Astrocyte (in vitro differentiated cells and primary cell): ENCODE data around the gene GPR39. TPM values are rescaled to one million over a fixed set of nuclear protein-coding genes. Genes with fewer than 3 reads are reported as not detected.

Experiments used
- DNase-seq: peaks from one replicate; pipeline ENCODE4 v3.0.0-alpha.2; 2010; ENCODE audit warnings: low read depth
- FAIRE-seq: peaks from 2 replicates; lab custom pipeline; 2011; peaks lifted over from hg19 to GRCh38; lab: Jason Lieb, UNC
- H2AFZ ChIP-seq: 2 replicates; pipeline ENCODE4 v1.6.0; 2012; ENCODE audit warnings: low read depth, low read length, inconsistent platforms
- H3K27ac ChIP-seq: 2 replicates; pipeline ENCODE4 v1.5.1; 2011; ENCODE audit warnings: low read depth, low read length, inconsistent platforms
- H3K27me3 ChIP-seq: 2 replicates; pipeline ENCODE4 v1.6.0; 2011; ENCODE audit warnings: low read length, inconsistent platforms; ENCODE audit not compliant: insufficient read depth
- H3K36me3 ChIP-seq: 2 replicates; pipeline ENCODE4 v1.5.1; 2011; ENCODE audit warnings: low read length, inconsistent platforms; ENCODE audit not compliant: insufficient read depth
- H3K4me1 ChIP-seq: 2 replicates; pipeline ENCODE4 v1.5.1; 2011; ENCODE audit warnings: low read length, inconsistent platforms; ENCODE audit not compliant: insufficient read depth
- H3K4me2 ChIP-seq: 2 replicates; pipeline ENCODE4 v1.6.0; 2012; ENCODE audit warnings: low read length, inconsistent platforms
- H3K4me3 ChIP-seq: 2 replicates; pipeline ENCODE4 v1.5.1; 2011; ENCODE audit warnings: low read depth, mild to moderate bottlenecking, low read length, inconsistent platforms; ENCODE audit not compliant: insufficient read depth
- H3K79me2 ChIP-seq: 2 replicates; pipeline ENCODE4 v1.6.0; 2012; ENCODE audit warnings: mild to moderate bottlenecking, low read length, inconsistent platforms; ENCODE audit not compliant: insufficient read depth
- H3K9ac ChIP-seq: 2 replicates; pipeline ENCODE4 v1.6.0; 2012; ENCODE audit warnings: mild to moderate bottlenecking, low read length, inconsistent platforms
- H3K9me3 ChIP-seq: 2 replicates; pipeline ENCODE4 v1.5.1; 2012; ENCODE audit warnings: low read depth, mild to moderate bottlenecking, low read length, inconsistent platforms; ENCODE audit not compliant: insufficient read depth
- H4K20me1 ChIP-seq: 2 replicates; pipeline ENCODE4 v1.6.0; 2012; ENCODE audit warnings: low read length, inconsistent platforms; ENCODE audit not compliant: insufficient read depth
- H3K27ac Mint-ChIP-seq: one replicate; pipeline ENCODE4 v1.8.0; 2021; ENCODE audit warnings: mild to moderate bottlenecking, mixed read lengths; ENCODE audit not compliant: unreplicated experiment
- H3K27me3 Mint-ChIP-seq: one replicate; pipeline ENCODE4 v1.8.0; 2021; ENCODE audit warnings: low read depth, mixed read lengths; ENCODE audit not compliant: unreplicated experiment
- H3K36me3 Mint-ChIP-seq: one replicate; pipeline ENCODE4 v1.8.0; 2021; ENCODE audit warnings: low read depth, mixed read lengths; ENCODE audit not compliant: unreplicated experiment
- H3K4me1 Mint-ChIP-seq: one replicate; pipeline ENCODE4 v1.8.0; 2021; ENCODE audit warnings: low read depth, mixed read lengths; ENCODE audit not compliant: unreplicated experiment
- H3K4me3 Mint-ChIP-seq: one replicate; pipeline ENCODE4 v1.8.0; 2021; ENCODE audit warnings: mild to moderate bottlenecking, moderate library complexity, mixed read lengths; ENCODE audit not compliant: unreplicated experiment
- H3K9me3 Mint-ChIP-seq: one replicate; pipeline ENCODE4 v1.8.0; 2021; ENCODE audit warnings: mild to moderate bottlenecking, mixed read lengths; ENCODE audit not compliant: unreplicated experiment
- EZH2 ChIP-seq: IDR thresholded peaks from 2 replicates; pipeline ENCODE4 v1.6.1; 2012; ENCODE audit warnings: mild to moderate bottlenecking, low read length, inconsistent platforms; ENCODE audit not compliant: insufficient read depth
- total RNA-seq: library from RNA; stranded (reverse); gene quantifications from 2 replicates; pipeline ENCODE4 v1.2.1, GENCODE V29; 2021
- TF ChIP-seq, protein P1 (sequence below): IDR thresholded peaks from 2 replicates; pipeline ENCODE4 v1.5.1; 2011; ENCODE audit warnings: low read depth, mild to moderate bottlenecking, inconsistent platforms, low read length, moderate library complexity; ENCODE audit not compliant: insufficient read depth

Gene GPR39
- total RNA-seq, 1 donor from 2014 or later: 4.4 TPM

DNA sequence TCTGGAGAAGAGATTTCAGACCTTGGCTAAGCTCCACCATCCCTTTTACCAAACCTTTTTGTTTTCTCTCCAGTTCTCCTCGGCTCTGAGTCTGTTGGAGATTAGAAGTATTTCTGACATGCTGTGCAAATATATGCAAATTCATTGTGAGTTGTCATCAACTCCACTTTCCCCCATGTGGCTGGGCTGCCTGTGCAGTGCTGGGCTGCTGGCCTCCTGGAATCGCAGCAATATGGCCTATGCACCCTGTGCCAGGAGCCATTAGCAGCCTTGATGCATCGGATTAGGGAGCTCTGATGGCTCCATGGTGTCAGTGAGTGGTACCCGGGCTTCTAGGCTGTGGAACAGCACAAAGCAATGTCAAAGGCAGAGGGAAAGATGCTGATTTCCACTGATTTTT is 80.0 kb downstream of the GPR39 start:
- Histone ChIP-seq H3K79me2 (no peaks in the 10 kb centered on the region), H3K4me3 (no peak overlapping the region), H3K9me3 (no peaks in the 10 kb centered on the region), H3K4me1 (no peaks in the 10 kb centered on the region), H3K27ac (no peak overlapping the region), H3K27me3 (no peaks in the 10 kb centered on the region), H3K9ac (no peak overlapping the region), H2AFZ (no peak overlapping the region), H3K4me2 (no peak overlapping the region), H3K36me3 (no peaks in the 10 kb centered on the region), H4K20me1 (peaks cover 6% of the 10 kb centered on the region)
- Mint-ChIP-seq H3K27ac (no peak overlapping the region), H3K9me3 (no peaks in the 10 kb centered on the region), H3K4me1 (no peaks in the 10 kb centered on the region), H3K27me3 (peaks cover 3% of the 10 kb centered on the region), H3K36me3 (no peaks in the 10 kb centered on the region), H3K4me3 (no peak overlapping the region)
- TF ChIP-seq, protein P1, sequence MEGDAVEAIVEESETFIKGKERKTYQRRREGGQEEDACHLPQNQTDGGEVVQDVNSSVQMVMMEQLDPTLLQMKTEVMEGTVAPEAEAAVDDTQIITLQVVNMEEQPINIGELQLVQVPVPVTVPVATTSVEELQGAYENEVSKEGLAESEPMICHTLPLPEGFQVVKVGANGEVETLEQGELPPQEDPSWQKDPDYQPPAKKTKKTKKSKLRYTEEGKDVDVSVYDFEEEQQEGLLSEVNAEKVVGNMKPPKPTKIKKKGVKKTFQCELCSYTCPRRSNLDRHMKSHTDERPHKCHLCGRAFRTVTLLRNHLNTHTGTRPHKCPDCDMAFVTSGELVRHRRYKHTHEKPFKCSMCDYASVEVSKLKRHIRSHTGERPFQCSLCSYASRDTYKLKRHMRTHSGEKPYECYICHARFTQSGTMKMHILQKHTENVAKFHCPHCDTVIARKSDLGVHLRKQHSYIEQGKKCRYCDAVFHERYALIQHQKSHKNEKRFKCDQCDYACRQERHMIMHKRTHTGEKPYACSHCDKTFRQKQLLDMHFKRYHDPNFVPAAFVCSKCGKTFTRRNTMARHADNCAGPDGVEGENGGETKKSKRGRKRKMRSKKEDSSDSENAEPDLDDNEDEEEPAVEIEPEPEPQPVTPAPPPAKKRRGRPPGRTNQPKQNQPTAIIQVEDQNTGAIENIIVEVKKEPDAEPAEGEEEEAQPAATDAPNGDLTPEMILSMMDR: no peak
- no peak for TF ChIP-seq EZH2
- no peak for FAIRE-seq
- no peak for DNase-seq

DNA sequence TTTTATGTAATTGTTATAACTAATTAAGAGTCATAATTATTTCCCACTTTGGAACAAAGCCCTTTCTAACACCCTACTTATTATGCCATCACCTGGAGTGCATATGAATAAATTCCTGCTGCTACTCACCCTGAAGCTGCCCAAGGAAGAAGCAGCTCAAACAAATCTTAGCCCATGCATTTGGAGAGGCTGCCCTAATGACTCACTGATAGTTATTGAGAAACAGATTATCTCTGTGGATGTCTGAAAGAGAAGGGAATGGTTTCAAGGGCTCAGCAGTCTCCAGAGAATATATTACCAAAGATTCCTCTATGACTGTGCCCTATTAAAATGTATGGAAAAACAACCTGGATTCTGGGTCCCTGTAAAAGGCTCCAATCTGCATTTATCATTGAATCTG is 81.0 kb downstream of the GPR39 start:
- no peak overlapping the region for H3K27ac Mint-ChIP-seq
- no peak for FAIRE-seq

DNA sequence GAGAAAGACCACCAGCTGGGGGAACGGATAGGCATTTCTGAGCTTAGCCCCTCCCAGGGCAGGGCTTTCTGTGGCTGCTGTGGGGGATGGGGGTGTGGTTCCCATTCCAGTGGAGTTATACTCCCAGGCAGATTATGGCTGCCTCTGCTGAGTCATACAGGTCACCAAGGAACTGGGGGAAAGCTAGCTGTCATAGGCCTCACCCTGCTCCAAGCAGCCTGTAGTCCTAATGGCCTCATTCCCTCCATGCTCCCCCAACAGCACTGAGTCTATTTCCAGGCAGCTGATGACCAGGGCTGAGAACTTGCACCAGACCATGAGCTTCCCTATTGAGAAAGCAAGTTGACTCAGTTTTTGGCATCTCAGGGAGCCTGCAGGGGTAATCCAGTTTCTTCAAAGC is 87.1 kb downstream of the GPR39 start:
- H3K9me3 ChIP-seq: no peaks in the 10 kb centered on the region
- H3K27ac ChIP-seq: no peak overlapping the region
- H3K4me3 ChIP-seq: no peak overlapping the region
- no peaks in the 10 kb centered on the region for H4K20me1 ChIP-seq
- FAIRE-seq: no peak
- TF ChIP-seq EZH2: no peak
- TF ChIP-seq, protein P1: no peak
- Mint-ChIP-seq H3K4me3 (no peak overlapping the region), H3K4me1 (no peaks in the 10 kb centered on the region), H3K27ac (no peak overlapping the region), H3K36me3 (peaks cover 4% of the 10 kb centered on the region), H3K27me3 (no peaks in the 10 kb centered on the region), H3K9me3 (peaks cover 15% of the 10 kb centered on the region)
- H3K9ac ChIP-seq: no peak overlapping the region
- H3K36me3 ChIP-seq: no peaks in the 10 kb centered on the region
- H3K79me2 ChIP-seq: no peaks in the 10 kb centered on the region
- DNase-seq: peak; percentile 10
- no peaks in the 10 kb centered on the region for H3K27me3 ChIP-seq
- no peak overlapping the region for H3K4me2 ChIP-seq
- H3K4me1 ChIP-seq: no peaks in the 10 kb centered on the region
- H2AFZ ChIP-seq: no peak overlapping the region

More for the DNA sequence above, 81.0 kb downstream of the GPR39 start:
- Histone ChIP-seq H3K4me3 (no peak overlapping the region), H3K79me2 (no peaks in the 10 kb centered on the region), H2AFZ (no peak overlapping the region), H3K4me1 (no peaks in the 10 kb centered on the region), H4K20me1 (peaks cover 6% of the 10 kb centered on the region), H3K27ac (no peak overlapping the region), H3K9me3 (no peaks in the 10 kb centered on the region), H3K36me3 (no peaks in the 10 kb centered on the region), H3K9ac (no peak overlapping the region), H3K4me2 (no peak overlapping the region), H3K27me3 (no peaks in the 10 kb centered on the region)
- H3K4me1 Mint-ChIP-seq: no peaks in the 10 kb centered on the region
- TF ChIP-seq, protein P1: no peak
- no peak for TF ChIP-seq EZH2
- no peak for DNase-seq
- H3K27me3 Mint-ChIP-seq: peaks cover 3% of the 10 kb centered on the region
- H3K36me3 Mint-ChIP-seq: no peaks in the 10 kb centered on the region
- H3K4me3 Mint-ChIP-seq: no peak overlapping the region
- peaks cover under 1% of the 10 kb centered on the region for H3K9me3 Mint-ChIP-seq
